ENCODE measurements around the gene ADD3.

- TF ChIP-seq CTCF (IDR thresholded peaks at IDR 0.05 in 2 of 3, conservative IDR thresholded peaks at IDR 0.05 in 1 of 3; ENCODE audit: control insufficient read depth in 2 of 3, extremely low read depth in 1 of 3, insufficient read depth in 1 of 3, low read depth in 3 of 3, low read length in 3 of 3) (no peak), EGR1 (IDR thresholded peaks at IDR 0.05; ENCODE audit: borderline replicate concordance in 1 of 2, low read depth in 2 of 2, low read length in 2 of 2) (peak in 1 of 2 experiments; percentile 67; a peak in 2 of 3 replicates), POLR2A (IDR thresholded peaks at IDR 0.05; ENCODE audit: low read depth, low read length) (peak; percentile 79), TBL1XR1 (IDR thresholded peaks at IDR 0.05; ENCODE audit: low read depth, low read length) (no peak), NFYA (IDR thresholded peaks at IDR 0.05; ENCODE audit: borderline replicate concordance, low read depth, low read length) (no peak), JUND (IDR thresholded peaks at IDR 0.05; ENCODE audit: low read depth, low read length) (no peak), CBX3 (IDR thresholded peaks at IDR 0.05; ENCODE audit: borderline replicate concordance, low read depth) (no peak), CHD4 (IDR thresholded peaks at IDR 0.05) (no peak), NFIC (IDR thresholded peaks at IDR 0.05; ENCODE audit: low read depth, low read length) (no peak), ELK1 (IDR thresholded peaks at IDR 0.05; ENCODE audit: low read depth, low read length) (no peak), FOS (IDR thresholded peaks at IDR 0.05; ENCODE audit: borderline replicate concordance, extremely low read depth, insufficient read length) (no peak)
Observed at GRCh38 chr10:110007701-110008517, at the start of gene ADD3.

All from GM12878 (cell line).